NCI-H187 treated with DMSO at 0.1 percent for 48 hours (cell line): Measurements from ENCODE around the gene RCSD1.

Source experiments
- DNase-seq: peaks from one replicate; lab custom pipeline; 2025; lab: John Stamatoyannopoulos, UW

The RCSD1 gene

GRCh38 chr1:167618366-167618765 lies 11.7 kb upstream of the RCSD1 start:
- DNase-seq: no peak

- no peak for DNase-seq
Observed at GRCh38 chr1:167618789-167619188, 11.2 kb upstream of the RCSD1 start.

GRCh38 chr1:167620002-167620401 lies 10.0 kb upstream of the RCSD1 start:
- DNase-seq: no peak

- no peak for DNase-seq
Observed at GRCh38 chr1:167621780-167622313, 8.2 kb upstream of the RCSD1 start.

GRCh38 chr1:167623951-167624350 lies 6.1 kb upstream of the RCSD1 start:
- DNase-seq: no peak

GRCh38 chr1:167625040-167625823 lies 4.8 kb upstream of the RCSD1 start:
- DNase-seq: no peak

GRCh38 chr1:167627615-167627864 lies 2.5 kb upstream of the RCSD1 start:
- no peak for DNase-seq

GRCh38 chr1:167627865-167628641 lies 2.0 kb upstream of the RCSD1 start:
- DNase-seq: peak; percentile 73

- no peak for DNase-seq
Observed at GRCh38 chr1:167628741-167629515, 1.1 kb upstream of the RCSD1 start.

GRCh38 chr1:167630568-167631385 lies 745 bp downstream of the RCSD1 start:
- no peak for DNase-seq

- DNase-seq: no peak
Observed at GRCh38 chr1:167631386-167631935, 1.4 kb downstream of the RCSD1 start.

- no peak for DNase-seq
Observed at GRCh38 chr1:167631936-167632614, 2.0 kb downstream of the RCSD1 start.

GRCh38 chr1:167633258-167633944 lies 3.4 kb downstream of the RCSD1 start:
- DNase-seq: no peak

GRCh38 chr1:167634435-167634834 lies 4.4 kb downstream of the RCSD1 start:
- no peak for DNase-seq

GRCh38 chr1:167635156-167635648 lies 5.2 kb downstream of the RCSD1 start:
- no peak for DNase-seq

GRCh38 chr1:167635941-167636340 lies 5.9 kb downstream of the RCSD1 start:
- no peak for DNase-seq

GRCh38 chr1:167638064-167638463 lies 8.0 kb downstream of the RCSD1 start:
- no peak for DNase-seq

- no peak for DNase-seq
Observed at GRCh38 chr1:167640051-167640450, 10.0 kb downstream of the RCSD1 start.

- DNase-seq: no peak
Observed at GRCh38 chr1:167641786-167642500, 11.9 kb downstream of the RCSD1 start.

- DNase-seq: no peak
Observed at GRCh38 chr1:167642501-167642826, 12.4 kb downstream of the RCSD1 start.
